ENCODE data around the gene LAMB2.
A peak's percentile ranks its signal among the peaks of the same experiment; 100 is the strongest.

GRCh38 chr3:49093853-49094767 is 38.7 kb downstream of the LAMB2 start, which contains the start of gene QRICH1:
- TF ChIP-seq EZH2 (IDR thresholded peaks at IDR 0.05; ENCODE audit: borderline replicate concordance, insufficient read depth, low read depth, low read length, poor library complexity, severe bottlenecking) (no peak), CTCF (IDR thresholded peaks at IDR 0.05) (peak; percentile 71)

Data from B cell (primary cell).